K562 (cell line): ENCODE results near the gene ADRM1.

Experiments used
- CEBPB ChIP-seq: fragments of 450-650 bp; IDR thresholded peaks from 2 replicates; pipeline ENCODE4 v1.6.1; 2016; ENCODE audit warnings: missing genetic modification characterization, missing compliant biosample characterization
- EP300 ChIP-seq: IDR thresholded peaks from 2 replicates; pipeline ENCODE4 v1.6.1; 2012; ENCODE audit warnings: low read length, improper control_type of control experiment
- GATA2 ChIP-seq: sonication (generic); formaldehyde crosslinking; IDR thresholded peaks from 2 replicates; pipeline ENCODE4 v1.4.0; 2020; ENCODE audit warnings: mild to moderate bottlenecking, missing genetic modification reagents
- RAD51 ChIP-seq: fragments of 450-650 bp; IDR thresholded peaks from 2 replicates; pipeline ENCODE4 v1.7.1; 2016; ENCODE audit warnings: low read depth, mild to moderate bottlenecking, borderline replicate concordance
- SP2 ChIP-seq: IDR thresholded peaks from 2 replicates; pipeline ENCODE4 v1.6.1; 2011; ENCODE audit warnings: mild to moderate bottlenecking, low read depth, low read length, moderate library complexity; ENCODE audit not compliant: poor library complexity, severe bottlenecking; ENCODE audit errors: extremely low read depth
- TARDBP ChIP-seq: fragments of 450-650 bp; IDR thresholded peaks from 2 replicates; pipeline ENCODE4 v1.6.1; 2016
- TF ChIP-seq, protein P1 (sequence below), 3 experiments: IDR thresholded peaks in 2 of 3; conservative IDR thresholded peaks in 1 of 3; 2 replicates each; pipeline ENCODE4 v1.5.1; 2011 to 2012; ENCODE audit warnings: low read length in 3 of 3, mild to moderate bottlenecking in 3 of 3, control low read depth in 2 of 3, improper control_type of control experiment in 1 of 3, inconsistent platforms in 1 of 3, low read depth in 1 of 3, mixed read lengths in 1 of 3, moderate library complexity in 1 of 3; ENCODE audit not compliant: insufficient read depth in 2 of 3
- TF ChIP-seq, protein P2 (sequence below): fragments of 250-450 bp; sonication (Bioruptor Pico); IDR thresholded peaks from 2 replicates; pipeline ENCODE4 v1.8.0; 2021; ENCODE audit warnings: mild to moderate bottlenecking, moderate library complexity

DNA sequence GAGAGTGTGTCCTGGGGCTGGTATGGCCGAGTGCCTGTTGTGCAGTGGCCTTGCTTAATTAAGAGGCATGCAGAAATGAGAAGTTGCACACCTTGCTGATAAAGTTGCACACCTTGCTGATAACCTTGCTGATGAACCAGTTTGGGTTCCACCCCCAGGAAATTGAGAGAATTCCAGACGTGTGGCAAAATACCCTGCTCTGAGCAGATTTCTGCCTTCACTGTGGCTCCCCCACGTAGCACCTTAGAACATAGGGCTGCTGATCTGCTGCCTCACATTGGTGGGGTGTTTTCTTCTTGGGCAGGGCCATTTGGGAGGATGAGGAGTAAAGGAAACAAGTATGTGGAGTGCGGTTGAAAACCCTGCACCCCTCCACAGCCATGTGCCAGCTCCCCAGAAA lies 22.5 kb upstream of the ADRM1 start:
- TF ChIP-seq RAD51, result no peak
- TF ChIP-seq CEBPB (tag), result no peak
- TF ChIP-seq EP300, result no peak
- TF ChIP-seq SP2, result no peak
- TF ChIP-seq, protein P1, sequence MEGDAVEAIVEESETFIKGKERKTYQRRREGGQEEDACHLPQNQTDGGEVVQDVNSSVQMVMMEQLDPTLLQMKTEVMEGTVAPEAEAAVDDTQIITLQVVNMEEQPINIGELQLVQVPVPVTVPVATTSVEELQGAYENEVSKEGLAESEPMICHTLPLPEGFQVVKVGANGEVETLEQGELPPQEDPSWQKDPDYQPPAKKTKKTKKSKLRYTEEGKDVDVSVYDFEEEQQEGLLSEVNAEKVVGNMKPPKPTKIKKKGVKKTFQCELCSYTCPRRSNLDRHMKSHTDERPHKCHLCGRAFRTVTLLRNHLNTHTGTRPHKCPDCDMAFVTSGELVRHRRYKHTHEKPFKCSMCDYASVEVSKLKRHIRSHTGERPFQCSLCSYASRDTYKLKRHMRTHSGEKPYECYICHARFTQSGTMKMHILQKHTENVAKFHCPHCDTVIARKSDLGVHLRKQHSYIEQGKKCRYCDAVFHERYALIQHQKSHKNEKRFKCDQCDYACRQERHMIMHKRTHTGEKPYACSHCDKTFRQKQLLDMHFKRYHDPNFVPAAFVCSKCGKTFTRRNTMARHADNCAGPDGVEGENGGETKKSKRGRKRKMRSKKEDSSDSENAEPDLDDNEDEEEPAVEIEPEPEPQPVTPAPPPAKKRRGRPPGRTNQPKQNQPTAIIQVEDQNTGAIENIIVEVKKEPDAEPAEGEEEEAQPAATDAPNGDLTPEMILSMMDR (IDR thresholded peaks at IDR 0.05 in 2 of 3, conservative IDR thresholded peaks at IDR 0.05 in 1 of 3; ENCODE audit: insufficient read depth in 2 of 3, low read depth in 1 of 3, low read length in 3 of 3), result no peak
- no peak for TF ChIP-seq TARDBP
- no peak for TF ChIP-seq GATA2
- TF ChIP-seq, protein P2, sequence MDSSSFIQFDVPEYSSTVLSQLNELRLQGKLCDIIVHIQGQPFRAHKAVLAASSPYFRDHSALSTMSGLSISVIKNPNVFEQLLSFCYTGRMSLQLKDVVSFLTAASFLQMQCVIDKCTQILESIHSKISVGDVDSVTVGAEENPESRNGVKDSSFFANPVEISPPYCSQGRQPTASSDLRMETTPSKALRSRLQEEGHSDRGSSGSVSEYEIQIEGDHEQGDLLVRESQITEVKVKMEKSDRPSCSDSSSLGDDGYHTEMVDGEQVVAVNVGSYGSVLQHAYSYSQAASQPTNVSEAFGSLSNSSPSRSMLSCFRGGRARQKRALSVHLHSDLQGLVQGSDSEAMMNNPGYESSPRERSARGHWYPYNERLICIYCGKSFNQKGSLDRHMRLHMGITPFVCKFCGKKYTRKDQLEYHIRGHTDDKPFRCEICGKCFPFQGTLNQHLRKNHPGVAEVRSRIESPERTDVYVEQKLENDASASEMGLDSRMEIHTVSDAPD (CRISPR knock-in tag), result no peak
